IPS-20b (cell line): ENCODE data around the gene ELK4.
A peak's percentile ranks its signal among the peaks of the same experiment; 100 is the strongest.

Experiments
- H3K27ac ChIP-seq: one replicate; pipeline ENCODE4 v1.5.1; 2013; ENCODE audit warnings: low read length
- H3K27me3 ChIP-seq: 2 replicates; pipeline ENCODE4 v1.6.1; 2013; ENCODE audit warnings: mild to moderate bottlenecking, low read length, inconsistent platforms; ENCODE audit not compliant: insufficient read depth
- H3K36me3 ChIP-seq: 2 replicates; pipeline ENCODE4 v1.6.1; 2013; ENCODE audit warnings: low read depth, mild to moderate bottlenecking, inconsistent platforms, low read length, moderate library complexity; ENCODE audit not compliant: insufficient read depth
- H3K4me1 ChIP-seq: 2 replicates; pipeline ENCODE4 v1.6.1; 2013; ENCODE audit warnings: mild to moderate bottlenecking, control low read depth, inconsistent platforms, low read length, moderate library complexity; ENCODE audit not compliant: insufficient read depth
- H3K4me3 ChIP-seq: 2 replicates; pipeline ENCODE4 v1.5.1; 2013; ENCODE audit warnings: mild to moderate bottlenecking, low read length, inconsistent platforms
- H3K9ac ChIP-seq: 2 replicates; pipeline ENCODE4 v1.6.1; 2013; ENCODE audit warnings: low read depth, mild to moderate bottlenecking, inconsistent platforms, low read length, moderate library complexity
- H3K9me3 ChIP-seq: 2 replicates; pipeline ENCODE4 v1.6.1; 2013; ENCODE audit warnings: mild to moderate bottlenecking, low read depth, low read length, inconsistent platforms; ENCODE audit not compliant: insufficient read depth

ELK4 gene

DNA sequence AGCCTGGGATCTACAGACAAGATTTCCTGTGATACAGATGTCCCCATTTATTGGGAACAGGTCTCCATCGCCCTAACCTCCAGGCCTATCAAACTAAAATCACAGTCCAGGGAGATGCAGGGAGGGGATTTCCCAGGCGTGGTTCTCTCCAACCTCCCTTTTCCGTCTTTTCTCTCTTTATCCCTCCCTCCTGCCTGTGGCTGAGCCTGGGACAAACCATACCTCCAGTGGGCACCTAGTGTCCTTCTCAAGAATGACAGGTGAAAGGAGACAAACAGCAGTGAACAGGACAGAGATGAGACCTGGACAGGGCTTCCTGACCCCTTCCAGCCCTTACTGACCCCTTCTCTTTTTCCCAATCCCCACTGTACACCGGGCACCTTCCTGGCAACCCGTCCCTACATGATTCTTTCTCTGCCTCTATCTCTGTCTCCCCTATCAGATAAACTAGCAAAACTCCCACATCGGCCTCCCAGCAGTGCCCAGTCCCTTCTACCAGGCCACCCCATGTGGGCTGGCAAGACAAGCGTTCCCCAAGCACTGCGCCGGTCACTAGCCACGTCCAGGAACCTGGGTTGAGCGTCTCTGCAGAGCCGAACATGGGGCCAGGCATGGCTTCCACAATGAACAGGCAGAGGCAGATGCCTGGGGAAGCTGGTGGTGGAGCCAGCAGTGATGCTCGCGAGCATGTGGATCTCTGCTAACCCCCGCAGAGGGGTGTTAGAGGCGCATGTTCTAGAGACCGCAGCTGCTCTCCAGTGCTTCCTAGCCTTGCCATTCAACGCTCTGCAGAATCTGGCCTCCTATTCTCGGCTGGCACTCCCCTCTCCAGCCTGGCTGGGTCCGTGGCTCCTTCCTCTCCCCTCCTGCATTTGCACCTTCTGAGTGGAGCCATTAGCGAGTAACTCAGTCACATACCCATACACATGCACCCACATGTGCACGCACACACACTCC lies 54.7 kb downstream of the ELK4 start:
- H3K9ac ChIP-seq = no peak overlapping the region
- H3K4me1 ChIP-seq = peaks cover 6% of the 10 kb centered on the region; the same call in 1 of the 2 replicates
- no peaks in the 10 kb centered on the region for H3K36me3 ChIP-seq
- peaks cover 55% of the 10 kb centered on the region for H3K27me3 ChIP-seq
- H3K4me3 ChIP-seq = no peak overlapping the region
- H3K9me3 ChIP-seq = no peaks in the 10 kb centered on the region
- H3K27ac ChIP-seq = no peak overlapping the region

DNA sequence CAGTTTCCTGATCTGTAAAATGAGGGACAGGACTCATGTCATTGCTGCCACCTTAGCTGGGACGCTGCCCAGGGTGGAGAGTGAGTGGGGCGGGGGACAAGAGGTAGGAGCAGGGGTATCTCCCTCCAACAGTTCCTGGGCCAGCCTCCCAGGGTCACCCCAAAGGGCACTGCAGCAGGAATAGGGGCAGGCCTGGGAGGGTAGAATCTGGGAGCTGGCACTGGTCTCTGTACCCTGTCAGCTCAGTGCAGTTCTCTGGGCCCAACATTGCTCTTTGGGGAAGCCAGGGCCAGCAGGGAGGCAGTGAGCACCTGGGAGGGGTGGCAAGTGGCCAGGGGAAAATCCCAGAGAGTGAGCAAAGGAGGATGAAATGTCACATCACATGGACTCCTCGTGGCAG lies 55.8 kb downstream of the ELK4 start:
- Histone ChIP-seq H3K4me1 (peaks cover 6% of the 10 kb centered on the region; the same call in 1 of the 2 replicates), H3K27me3 (peaks cover 66% of the 10 kb centered on the region), H3K9me3 (no peaks in the 10 kb centered on the region), H3K9ac (no peak overlapping the region), H3K4me3 (no peak overlapping the region), H3K36me3 (no peaks in the 10 kb centered on the region), H3K27ac (no peak overlapping the region)

DNA sequence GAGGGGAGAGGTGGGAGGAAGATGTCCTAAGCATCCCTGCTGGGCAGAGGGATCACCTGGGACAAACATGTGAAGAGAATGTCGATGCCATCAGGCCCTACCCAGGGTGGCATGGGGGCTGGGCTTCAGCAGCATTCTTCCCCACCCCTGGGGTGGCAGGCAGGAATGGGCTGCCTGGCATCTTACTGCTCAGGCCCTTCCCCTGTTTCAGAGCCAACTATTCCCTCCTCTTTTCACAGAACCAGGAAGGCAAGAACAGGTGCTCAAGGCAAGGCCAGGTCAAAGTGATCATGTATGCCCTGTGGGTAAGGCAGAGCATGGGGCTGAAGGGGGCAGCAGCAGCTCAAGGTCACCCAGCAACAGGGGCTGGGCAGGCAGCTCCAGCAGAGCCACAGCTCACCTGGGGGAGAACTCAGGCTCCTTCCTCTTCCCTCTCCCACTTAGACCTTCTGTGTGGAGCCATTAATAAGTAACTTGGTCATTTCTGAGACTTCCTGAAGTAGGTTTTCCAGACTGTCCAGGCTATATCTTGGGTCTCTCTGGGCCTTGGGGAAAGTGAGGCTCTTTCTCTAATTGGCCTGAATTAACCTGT lies 56.4 kb downstream of the ELK4 start:
- Histone ChIP-seq H3K4me1 (peaks cover 6% of the 10 kb centered on the region; the same call in 1 of the 2 replicates), H3K9ac (no peak overlapping the region), H3K27me3 (peaks cover 72% of the 10 kb centered on the region), H3K27ac (no peak overlapping the region), H3K4me3 (no peak overlapping the region), H3K9me3 (no peaks in the 10 kb centered on the region), H3K36me3 (no peaks in the 10 kb centered on the region)

DNA sequence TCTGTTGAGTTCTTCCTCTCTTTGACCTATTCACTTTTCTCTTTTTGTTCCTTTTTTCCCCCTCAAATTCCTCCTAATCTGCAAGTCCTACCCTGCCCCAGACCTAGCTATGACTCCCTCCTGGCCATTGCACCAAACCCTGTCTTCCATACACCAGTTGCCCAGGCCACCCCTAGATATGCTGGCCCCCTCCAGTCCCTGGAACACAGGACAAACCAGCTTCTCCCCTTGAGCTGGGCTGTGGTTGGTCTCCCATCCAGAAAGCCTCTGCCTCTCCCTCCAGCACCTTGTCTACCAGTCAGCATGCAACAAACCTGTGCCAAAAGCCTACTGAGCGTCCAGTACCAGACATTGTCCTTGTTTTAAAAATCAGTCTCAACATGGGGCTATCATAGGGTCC lies 59.4 kb downstream of the ELK4 start:
- peaks cover 80% of the 10 kb centered on the region for H3K27me3 ChIP-seq
- no peak overlapping the region for H3K9ac ChIP-seq

DNA sequence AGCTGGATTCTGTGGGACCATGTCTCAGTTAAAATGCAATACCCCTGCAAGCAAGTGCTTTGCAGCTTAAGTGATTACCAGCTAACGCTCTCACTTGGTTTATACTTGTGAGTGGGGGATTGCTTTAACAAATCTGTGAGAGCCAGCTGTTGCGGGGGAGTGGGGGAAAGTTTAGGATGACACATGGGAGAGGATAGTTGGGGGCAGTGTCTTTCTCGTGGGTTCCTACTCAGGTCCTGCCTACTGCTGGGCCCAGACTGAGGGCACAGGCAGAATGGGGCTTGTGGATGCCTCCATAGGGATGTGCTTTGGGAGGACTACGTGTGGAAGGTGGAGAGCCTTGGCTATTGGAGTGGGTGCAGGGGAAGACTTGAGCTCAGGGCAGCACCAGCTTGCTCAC lies 60.1 kb downstream of the ELK4 start:
- Histone ChIP-seq H3K27ac (no peak overlapping the region), H3K9me3 (no peaks in the 10 kb centered on the region), H3K9ac (no peak overlapping the region), H3K36me3 (no peaks in the 10 kb centered on the region), H3K4me3 (no peak overlapping the region), H3K27me3 (peaks cover 80% of the 10 kb centered on the region), H3K4me1 (no peaks in the 10 kb centered on the region)

More for the DNA sequence above, 59.4 kb downstream of the ELK4 start:
- Histone ChIP-seq H3K9me3 (no peaks in the 10 kb centered on the region), H3K4me1 (no peaks in the 10 kb centered on the region), H3K27ac (no peak overlapping the region), H3K36me3 (no peaks in the 10 kb centered on the region), H3K4me3 (no peak overlapping the region)

DNA sequence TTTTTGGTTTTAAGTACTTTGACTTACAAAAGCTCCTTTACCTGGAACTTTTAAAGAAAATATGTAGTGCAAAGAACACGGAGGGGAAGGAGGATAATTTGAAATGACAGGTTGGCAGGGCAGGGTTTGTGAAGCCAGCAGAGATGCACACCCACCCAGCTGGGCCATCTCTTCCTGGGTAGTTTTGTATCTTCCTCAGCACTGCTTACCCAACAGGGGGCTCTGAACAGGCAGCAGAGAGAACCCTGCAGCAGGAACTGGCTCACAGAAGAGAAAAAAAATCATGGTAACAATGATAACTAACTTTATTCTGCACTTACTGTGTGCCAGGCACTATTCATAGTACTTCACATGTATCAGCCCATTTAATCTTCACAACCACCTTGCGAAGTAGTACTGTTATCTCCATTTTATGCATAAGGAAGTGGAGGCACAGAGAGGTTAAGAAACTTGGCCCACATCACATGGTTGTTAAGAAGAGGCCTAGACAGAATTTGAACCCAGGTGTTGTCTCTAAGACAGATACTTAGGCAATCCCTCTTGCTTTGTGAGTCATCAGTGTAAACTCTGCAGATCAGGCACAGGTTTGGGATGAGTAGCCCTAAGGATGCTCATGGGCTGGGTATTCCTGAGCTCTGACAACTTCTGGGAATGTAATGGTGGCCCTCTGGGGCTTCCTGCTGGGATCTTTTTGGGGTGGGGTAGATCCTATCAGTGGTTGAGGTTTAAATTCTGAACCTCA lies 60.8 kb downstream of the ELK4 start:
- Histone ChIP-seq H3K9me3 (no peaks in the 10 kb centered on the region), H3K9ac (no peak overlapping the region), H3K36me3 (no peaks in the 10 kb centered on the region), H3K4me3 (no peak overlapping the region), H3K27me3 (peaks cover 80% of the 10 kb centered on the region), H3K27ac (no peak overlapping the region), H3K4me1 (no peaks in the 10 kb centered on the region)

DNA sequence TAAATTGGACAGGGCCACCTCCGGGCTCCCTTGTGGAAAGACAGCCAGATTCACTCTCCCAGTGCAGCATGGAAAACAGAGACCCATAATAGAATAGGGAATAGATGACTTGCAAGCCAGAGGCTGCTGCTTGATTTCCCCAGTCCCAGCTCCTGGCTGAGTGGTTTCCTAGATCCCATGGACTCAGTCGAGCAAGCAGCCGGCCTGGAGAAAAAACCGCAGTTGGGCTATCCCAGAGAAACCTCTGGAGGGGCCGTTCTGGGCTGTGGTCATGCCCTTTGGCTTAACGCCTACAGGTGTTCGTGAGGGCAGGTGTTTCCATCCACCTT lies 61.7 kb downstream of the ELK4 start:
- no peaks in the 10 kb centered on the region for H3K36me3 ChIP-seq
- H3K27ac ChIP-seq = no peak overlapping the region
- peaks cover 85% of the 10 kb centered on the region for H3K27me3 ChIP-seq

DNA sequence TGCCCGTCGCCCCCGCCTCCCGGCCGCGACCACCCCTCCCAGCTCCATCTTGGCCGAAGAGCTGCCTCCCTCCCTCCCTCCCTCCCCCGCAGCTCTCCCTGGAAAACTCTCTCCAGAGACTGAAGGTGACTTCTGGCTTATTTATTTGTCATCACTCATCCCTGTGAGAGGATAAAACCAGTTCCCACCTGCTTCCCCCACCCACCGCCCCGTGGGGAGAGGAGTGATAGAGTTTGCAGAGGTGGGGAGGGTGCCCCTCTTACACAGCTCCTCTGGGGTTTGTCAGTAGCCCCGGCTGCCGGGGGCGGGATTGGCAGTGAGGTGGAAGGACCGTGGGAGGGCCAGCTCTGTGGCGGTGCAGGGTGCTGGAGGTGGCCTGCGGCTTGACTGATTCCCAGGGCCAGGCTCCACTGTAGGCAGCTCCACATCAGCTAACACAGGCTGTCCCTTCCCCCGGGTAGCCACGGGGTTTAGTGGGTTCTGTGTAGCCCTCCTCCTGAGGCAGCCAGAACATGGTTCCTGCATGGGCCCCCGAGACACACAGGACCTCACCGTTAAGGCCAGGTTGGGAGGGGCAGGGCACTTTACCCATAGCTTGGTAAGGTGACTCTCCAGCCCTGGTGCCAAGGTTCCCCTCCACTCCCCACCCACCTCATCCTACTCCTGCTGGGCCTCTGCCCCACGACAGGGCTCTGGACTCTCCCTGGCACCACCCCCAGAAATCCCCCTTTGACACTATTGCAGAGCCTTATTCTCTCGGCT lies 62.2 kb downstream of the ELK4 start:
- Histone ChIP-seq H3K9ac (no peak overlapping the region), H3K27me3 (peaks cover 81% of the 10 kb centered on the region), H3K4me3 (no peak overlapping the region), H3K9me3 (no peaks in the 10 kb centered on the region), H3K27ac (no peak overlapping the region), H3K36me3 (no peaks in the 10 kb centered on the region), H3K4me1 (no peaks in the 10 kb centered on the region)

More for the DNA sequence above, 61.7 kb downstream of the ELK4 start:
- Histone ChIP-seq H3K9me3 (no peaks in the 10 kb centered on the region), H3K9ac (no peak overlapping the region), H3K4me3 (no peak overlapping the region), H3K4me1 (no peaks in the 10 kb centered on the region)

DNA sequence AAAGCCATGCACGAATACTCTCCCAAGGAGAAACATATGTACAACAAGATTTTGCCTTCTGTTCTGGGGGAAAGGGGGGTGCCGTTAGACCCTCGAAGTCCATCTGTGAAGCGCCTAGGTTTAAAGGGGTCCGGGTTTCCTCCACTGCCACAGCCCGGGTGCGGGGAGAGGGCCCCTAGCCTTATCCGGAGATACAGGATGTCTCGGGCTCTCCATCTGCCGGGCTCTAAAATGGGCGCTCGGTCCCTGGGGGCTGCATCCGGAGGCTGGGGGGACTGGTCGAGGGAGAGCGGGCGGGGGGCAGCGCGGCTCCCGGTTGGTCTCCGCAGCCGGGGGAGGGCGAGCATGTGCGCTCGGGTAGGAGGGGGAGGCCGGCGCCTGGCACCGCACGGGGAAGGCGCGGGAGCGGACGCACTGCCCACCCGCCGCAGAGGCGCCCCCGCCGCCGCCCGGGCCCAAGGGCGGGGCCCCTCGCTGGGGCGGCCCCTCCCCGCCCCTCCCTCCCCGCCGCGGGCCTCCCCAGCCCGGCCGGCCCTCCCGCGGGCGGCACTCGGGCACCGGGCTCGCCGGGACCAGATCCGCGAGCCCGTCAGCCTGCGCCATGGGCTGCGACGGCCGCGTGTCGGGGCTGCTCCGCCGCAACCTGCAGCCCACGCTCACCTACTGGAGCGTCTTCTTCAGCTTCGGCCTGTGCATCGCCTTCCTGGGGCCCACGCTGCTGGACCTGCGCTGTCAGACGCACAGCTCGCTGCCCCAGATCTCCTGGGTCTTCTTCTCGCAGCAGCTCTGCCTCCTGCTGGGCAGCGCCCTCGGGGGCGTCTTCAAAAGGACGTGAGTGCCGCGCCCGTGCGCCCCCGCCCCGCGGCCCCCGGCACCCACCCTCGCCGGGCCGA lies 63.1 kb downstream of the ELK4 start:
- peaks cover 76% of the 10 kb centered on the region for H3K27me3 ChIP-seq
- H3K9me3 ChIP-seq = no peaks in the 10 kb centered on the region
- H3K9ac ChIP-seq = no peak overlapping the region
- H3K27ac ChIP-seq = no peak overlapping the region
- no peaks in the 10 kb centered on the region for H3K36me3 ChIP-seq
- no peaks in the 10 kb centered on the region for H3K4me1 ChIP-seq
- H3K4me3 ChIP-seq = peak overlapping the region; percentile 61

DNA sequence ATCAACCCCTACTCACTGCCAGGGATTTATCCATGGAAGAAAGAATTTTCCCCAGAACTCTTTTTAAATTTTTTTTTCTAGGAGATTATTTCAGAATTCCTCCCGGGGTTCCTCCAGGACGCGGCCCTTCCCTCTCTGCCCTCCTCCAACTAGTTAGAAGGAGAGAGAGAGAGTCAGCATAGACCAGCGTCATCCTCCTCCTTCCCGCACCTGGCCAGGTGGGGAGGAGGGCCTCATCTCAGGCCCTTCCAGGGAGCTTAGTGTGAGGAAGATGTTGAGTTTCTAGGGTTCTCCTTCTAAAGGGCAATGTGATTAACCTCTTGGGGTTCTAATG lies 63.7 kb downstream of the ELK4 start:
- Histone ChIP-seq H3K4me3 (peak overlapping the region; percentile 49; the same call in 1 of the 2 replicates), H3K27me3 (peaks cover 77% of the 10 kb centered on the region)

More for the DNA sequence above, 63.7 kb downstream of the ELK4 start:
- Histone ChIP-seq H3K4me1 (no peaks in the 10 kb centered on the region), H3K9ac (no peak overlapping the region), H3K36me3 (no peaks in the 10 kb centered on the region), H3K27ac (no peak overlapping the region), H3K9me3 (no peaks in the 10 kb centered on the region)
